ENCODE results near the gene ARHGAP29.

ARHGAP29 gene

GRCh38 chr1:94237291-94238226 lies at the start of gene ARHGAP29:
Gene ARHGAP29 (minus strand): TSS chr1:94237584. CDS start chr1:94231611, 5,973 bp downstream.
- H3K4me3 ChIP-seq (ENCODE audit: low read depth, low read length) = peak within 1 kb of the TSS; percentile 79

DNA sequence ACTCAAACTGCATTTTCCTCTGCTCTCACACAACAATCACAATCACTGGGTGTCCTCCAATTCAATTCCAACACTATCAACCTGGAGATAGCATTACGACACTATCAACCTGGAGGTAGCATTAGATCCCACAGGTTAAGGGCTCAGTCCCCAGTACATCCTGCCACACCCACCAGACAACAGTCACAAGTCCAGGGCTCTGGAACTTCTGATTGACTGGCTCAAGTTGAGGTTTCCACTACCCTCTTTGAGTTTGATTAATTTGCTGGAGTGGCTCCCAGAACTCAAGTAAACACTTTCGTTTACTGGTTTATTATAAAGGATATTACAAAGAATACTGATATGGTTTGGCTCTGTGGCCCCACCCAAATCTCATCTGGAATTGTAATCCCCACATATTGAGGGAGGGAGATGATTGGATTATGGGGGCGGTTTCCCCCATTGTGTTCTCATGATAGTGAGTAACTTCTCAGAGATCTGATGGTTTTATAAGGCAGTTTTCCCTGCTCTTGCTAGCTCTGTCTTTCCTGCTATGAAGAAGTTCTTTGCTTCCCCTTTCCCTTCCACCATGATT lies 49.6 kb upstream of the ARHGAP29 start:
- no peak overlapping the region for H3K4me3 ChIP-seq (ENCODE audit: low read depth, low read length)

- H3K4me3 ChIP-seq (ENCODE audit: low read depth, low read length) = no peak overlapping the region
Observed at GRCh38 chr1:94285031-94285654, 47.8 kb upstream of the ARHGAP29 start.

GRCh38 chr1:94284476-94284875 lies 47.1 kb upstream of the ARHGAP29 start:
- H3K4me3 ChIP-seq (ENCODE audit: low read depth, low read length) = no peak overlapping the region

DNA sequence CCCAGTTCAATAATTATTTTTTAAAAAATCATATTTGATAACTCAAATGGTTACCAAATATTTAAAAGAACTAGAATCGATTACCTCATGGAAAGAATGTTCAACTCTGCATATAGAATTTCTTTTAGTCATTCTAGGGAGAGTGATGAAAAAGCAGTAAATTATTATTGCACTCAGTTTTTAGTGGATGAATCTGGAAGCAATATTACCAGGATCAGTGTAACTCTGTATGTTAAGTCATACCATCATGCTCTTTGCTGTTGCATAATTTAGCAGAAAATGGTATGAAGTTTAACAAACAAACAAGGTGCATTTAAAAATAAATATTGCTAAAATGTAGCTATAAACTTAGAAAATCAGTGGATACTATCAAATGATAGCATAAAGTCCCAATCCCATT lies 46.1 kb upstream of the ARHGAP29 start:
- H3K4me3 ChIP-seq (ENCODE audit: low read depth, low read length) = no peak overlapping the region

DNA sequence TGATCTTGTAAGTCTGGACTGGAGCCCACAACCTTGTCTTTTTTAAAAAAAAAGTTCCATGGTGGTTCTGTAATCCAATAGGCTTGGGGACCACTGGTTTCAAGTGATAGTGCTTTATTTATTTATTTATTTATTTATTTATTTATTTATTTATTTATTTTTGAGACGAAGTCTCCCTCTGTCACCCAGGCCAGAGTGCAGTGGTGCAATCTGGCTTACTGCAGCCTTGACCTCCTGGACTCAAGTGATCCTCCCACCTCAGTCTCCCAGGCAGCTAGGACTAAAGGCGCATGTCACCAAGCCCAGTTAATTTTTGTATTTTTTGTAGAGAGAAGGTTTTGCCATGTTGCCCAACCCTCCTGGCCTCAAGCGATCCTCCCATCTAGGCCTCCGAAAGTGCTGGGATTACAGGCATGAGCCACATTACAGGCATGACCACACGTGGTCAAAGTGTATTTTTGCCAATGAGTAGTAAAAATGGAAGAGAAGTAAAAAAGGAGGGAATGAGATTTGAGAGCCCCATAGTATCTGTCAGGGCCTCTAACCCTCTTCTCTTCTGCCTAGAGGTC lies 44.8 kb upstream of the ARHGAP29 start:
- no peak overlapping the region for H3K4me3 ChIP-seq (ENCODE audit: low read depth, low read length)

GRCh38 chr1:94281361-94282142 lies 44.2 kb upstream of the ARHGAP29 start:
- H3K4me3 ChIP-seq (ENCODE audit: low read depth, low read length) = no peak overlapping the region

DNA sequence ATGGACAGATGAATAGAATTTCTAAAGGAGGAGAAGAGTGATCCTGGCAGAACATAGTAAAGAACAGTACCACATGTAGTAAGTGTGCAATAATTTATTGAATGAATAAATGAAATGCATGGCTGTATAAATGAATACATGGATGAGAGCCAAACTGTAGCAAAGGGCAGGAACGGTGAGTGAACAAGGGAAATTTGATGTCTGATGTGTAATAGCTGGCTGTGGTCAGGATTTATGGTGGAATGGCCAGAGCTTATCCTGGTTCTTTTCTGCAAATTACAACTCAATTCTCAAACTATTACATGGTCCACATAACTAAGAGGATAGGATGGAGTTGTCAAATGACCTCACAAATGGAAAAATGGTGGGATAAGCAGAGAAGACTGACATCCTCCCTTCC lies 43.2 kb upstream of the ARHGAP29 start:
- no peak overlapping the region for H3K4me3 ChIP-seq (ENCODE audit: low read depth, low read length)

DNA sequence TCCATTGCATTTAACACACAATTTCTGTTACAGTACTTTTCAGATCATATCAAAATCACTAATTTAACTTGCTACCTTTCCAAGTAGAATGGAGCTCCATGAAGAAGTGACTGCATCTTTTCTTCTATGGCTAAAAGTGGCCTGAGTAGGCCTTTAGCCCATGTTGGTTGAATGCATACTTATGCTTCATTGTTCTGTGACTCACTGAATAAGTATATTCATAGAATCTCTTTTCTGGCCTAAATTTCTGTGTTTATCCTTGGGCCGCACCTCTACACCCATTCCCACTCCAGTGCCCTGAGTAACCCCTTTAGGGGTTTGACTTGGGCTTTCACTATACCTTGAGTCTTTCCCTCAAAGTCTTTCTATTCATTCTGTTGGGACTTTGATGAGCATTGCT lies 42.1 kb upstream of the ARHGAP29 start:
- H3K4me3 ChIP-seq (ENCODE audit: low read depth, low read length) = no peak overlapping the region

DNA sequence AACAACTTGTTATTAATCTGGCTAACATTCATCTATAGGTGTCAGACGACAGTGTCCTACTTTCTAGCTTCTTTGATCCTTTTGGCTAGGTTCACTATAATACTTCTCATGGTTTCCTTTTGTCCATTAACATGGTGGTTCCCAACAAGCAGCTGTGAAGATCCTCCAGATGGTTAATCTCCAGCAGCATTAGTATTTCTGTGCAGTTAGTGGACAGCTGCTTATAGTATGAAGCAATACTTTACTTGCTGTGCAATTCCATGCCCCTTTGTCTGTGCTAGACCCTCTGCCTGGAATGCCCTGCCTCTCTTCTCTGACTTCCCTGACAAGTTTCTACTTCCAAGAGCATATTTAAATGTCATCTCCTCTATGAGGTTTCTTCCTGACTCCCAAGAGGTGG lies 41.7 kb upstream of the ARHGAP29 start:
- H3K4me3 ChIP-seq (ENCODE audit: low read depth, low read length) = no peak overlapping the region

- no peak overlapping the region for H3K4me3 ChIP-seq (ENCODE audit: low read depth, low read length)
Observed at GRCh38 chr1:94276988-94277434, 39.6 kb upstream of the ARHGAP29 start.

GRCh38 chr1:94275083-94275482 lies 37.7 kb upstream of the ARHGAP29 start:
- no peak overlapping the region for H3K4me3 ChIP-seq (ENCODE audit: low read depth, low read length)

- H3K4me3 ChIP-seq (ENCODE audit: low read depth, low read length) = no peak overlapping the region
Observed at GRCh38 chr1:94274561-94274960, 37.2 kb upstream of the ARHGAP29 start.

- H3K4me3 ChIP-seq (ENCODE audit: low read depth, low read length) = no peak overlapping the region
Observed at GRCh38 chr1:94273111-94273510, 35.7 kb upstream of the ARHGAP29 start.

DNA sequence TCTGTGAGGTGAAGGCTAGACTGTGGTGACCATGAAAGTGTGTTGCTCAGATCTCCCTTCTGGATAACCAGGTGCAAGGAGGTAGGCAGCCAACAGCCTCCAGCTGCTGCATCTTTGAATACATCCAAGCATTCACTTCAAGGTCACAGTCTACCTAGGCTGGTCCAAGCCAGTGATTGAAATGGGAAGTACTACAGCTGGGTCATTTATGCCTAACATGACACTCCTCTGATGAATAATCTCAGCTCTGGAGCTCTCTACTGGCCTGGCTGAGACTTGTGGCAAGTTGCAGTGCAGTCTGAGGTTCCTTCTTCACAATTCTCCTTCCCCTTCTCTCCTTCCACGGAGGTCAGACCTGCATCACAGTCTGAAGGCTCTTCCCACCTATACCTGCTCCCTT lies 35.0 kb upstream of the ARHGAP29 start:
- H3K4me3 ChIP-seq (ENCODE audit: low read depth, low read length) = no peak overlapping the region

- no peak overlapping the region for H3K4me3 ChIP-seq (ENCODE audit: low read depth, low read length)
Observed at GRCh38 chr1:94271373-94271772, 34.0 kb upstream of the ARHGAP29 start.

- no peak overlapping the region for H3K4me3 ChIP-seq (ENCODE audit: low read depth, low read length)
Observed at GRCh38 chr1:94270801-94271203, 33.4 kb upstream of the ARHGAP29 start.

DNA sequence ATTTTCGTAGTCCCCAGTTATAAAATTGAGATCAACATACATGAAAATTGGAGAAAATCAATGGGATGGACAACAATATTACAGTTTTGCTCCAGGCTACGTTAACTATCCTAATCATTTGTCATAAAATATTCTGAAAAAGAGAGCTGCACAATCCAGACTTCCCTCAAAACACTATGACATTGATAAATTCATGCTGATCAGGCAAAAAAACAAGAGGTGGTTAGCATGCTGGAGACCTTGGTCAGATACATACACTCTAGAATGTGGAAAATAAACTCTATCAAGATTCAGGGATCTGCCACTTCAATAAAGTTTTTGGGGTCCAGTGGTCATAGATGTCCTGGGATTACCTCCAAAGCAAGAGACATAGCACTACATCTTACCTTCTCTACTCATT lies 32.5 kb upstream of the ARHGAP29 start:
- H3K4me3 ChIP-seq (ENCODE audit: low read depth, low read length) = no peak overlapping the region

GRCh38 chr1:94265906-94266305 lies 28.5 kb upstream of the ARHGAP29 start:
- H3K4me3 ChIP-seq (ENCODE audit: low read depth, low read length) = no peak overlapping the region

- H3K4me3 ChIP-seq (ENCODE audit: low read depth, low read length) = no peak overlapping the region
Observed at GRCh38 chr1:94265011-94265422, 27.6 kb upstream of the ARHGAP29 start.
